GM12801 (cell line): ENCODE results near the gene ADAMTS17.

Source experiments
- CTCF ChIP-seq: IDR thresholded peaks from one replicate; pipeline ENCODE4 v1.5.1; 2011; ENCODE audit warnings: control low read depth; ENCODE audit not compliant: insufficient read length; ENCODE audit errors: extremely low read depth

The ADAMTS17 gene

GRCh38 chr15:99976000-99976399 is 365.8 kb downstream of the ADAMTS17 start:
- TF ChIP-seq CTCF = no peak

GRCh38 chr15:99974246-99974645 is 367.5 kb downstream of the ADAMTS17 start:
- no peak for TF ChIP-seq CTCF

- no peak for TF ChIP-seq CTCF
These were observed 368.4 kb downstream of the ADAMTS17 start for GRCh38 chr15:99973351-99973750.

GRCh38 chr15:99970891-99971430 is 370.8 kb downstream of the ADAMTS17 start:
- TF ChIP-seq CTCF = no peak

GRCh38 chr15:99969261-99969920 is 372.4 kb downstream of the ADAMTS17 start:
- TF ChIP-seq CTCF = no peak

- TF ChIP-seq CTCF = no peak
These were observed 373.9 kb downstream of the ADAMTS17 start for GRCh38 chr15:99967841-99968371.

- no peak for TF ChIP-seq CTCF
These were observed 375.0 kb downstream of the ADAMTS17 start for GRCh38 chr15:99966815-99967214.
